Measurements from ENCODE around the gene PRM3. TPM values are rescaled to one million over a fixed set of nuclear protein-coding genes. Genes with fewer than 3 reads are reported as not detected.

PRM3 gene
- total RNA-seq, 2 experiments from 2014 or later = not detected

DNA sequence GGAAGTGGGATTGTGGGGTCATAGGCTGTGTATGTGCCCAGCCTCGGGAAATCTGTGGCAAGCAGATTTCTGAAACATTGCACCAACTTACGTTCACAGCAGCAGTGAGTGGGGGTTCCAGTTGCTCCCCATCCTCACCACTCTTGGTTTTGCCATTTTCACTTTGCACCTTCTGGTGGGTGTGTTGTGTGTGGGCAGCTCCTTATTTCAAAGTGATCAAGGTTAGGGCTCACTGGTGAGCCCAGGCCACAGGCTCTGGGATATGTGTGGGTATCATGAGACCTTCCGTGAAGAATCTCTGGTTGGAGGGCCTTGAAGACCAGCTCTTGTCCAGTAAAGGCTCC, 37.2 kb upstream of the PRM3 start:
- no peak for ATAC-seq
- H3K27me3 Mint-ChIP-seq = no peaks in the 10 kb centered on the region
- no peak for DNase-seq
- CTCF ChIA-PET = interaction anchor here (1.3 to 3.1 kb wide), 5 partner anchors 13 to 347 kb away, joined by 3 to 18 read pairs (median 5); partner anchors contain the start of gene SOCS1
- no peaks in the 10 kb centered on the region for H3K9me3 Mint-ChIP-seq (ENCODE audit: low read depth)
- peak overlapping the region; percentile 94 for H3K27ac Mint-ChIP-seq
- H3K4me1 Mint-ChIP-seq = peaks cover 62% of the 10 kb centered on the region
- H3K36me3 Mint-ChIP-seq = no peaks in the 10 kb centered on the region
- H3K4me3 Mint-ChIP-seq = peak overlapping the region; percentile 54

DNA sequence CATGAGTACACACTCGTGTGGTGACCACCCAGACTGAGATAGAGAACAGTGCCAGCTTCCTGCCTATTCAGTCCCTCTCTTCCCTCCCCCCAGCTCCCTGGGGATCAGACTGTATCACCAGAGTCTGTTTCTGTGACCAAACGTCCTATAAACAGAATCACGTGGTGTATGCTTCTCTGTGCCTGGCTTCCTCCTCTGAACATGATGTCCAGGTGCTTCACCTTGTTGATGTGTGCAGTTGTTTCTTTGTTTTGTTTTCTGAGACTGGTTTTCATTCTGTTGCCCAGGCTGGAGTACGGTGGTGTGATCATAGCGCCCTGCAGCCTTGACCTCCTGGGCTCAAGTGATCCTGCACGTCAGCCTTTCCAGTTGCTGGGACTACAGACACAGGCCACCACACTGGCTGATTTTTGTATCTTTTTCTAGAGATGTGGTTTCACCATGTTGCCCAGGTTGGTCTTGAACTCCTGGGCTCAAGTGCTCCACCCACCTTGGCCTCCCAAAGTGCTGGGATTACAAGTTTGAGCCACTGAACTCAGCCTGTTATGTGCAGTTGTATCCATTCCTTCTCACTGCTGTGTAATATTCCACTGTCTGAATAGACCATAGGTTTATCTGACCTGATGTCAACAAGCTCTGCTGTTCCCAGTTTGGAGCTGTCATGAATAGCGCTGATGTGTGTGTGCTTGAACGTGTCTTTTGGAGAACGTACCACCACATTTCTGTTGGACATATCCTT, 36.6 kb upstream of the PRM3 start:
- ATAC-seq (no peak), DNase-seq (no peak)
- Mint-ChIP-seq H3K27ac (peak overlapping the region; percentile 94), H3K4me1 (peaks cover 62% of the 10 kb centered on the region), H3K9me3 (ENCODE audit: low read depth) (no peaks in the 10 kb centered on the region), H3K4me3 (no peak overlapping the region), H3K36me3 (no peaks in the 10 kb centered on the region), H3K27me3 (no peaks in the 10 kb centered on the region)
- CTCF ChIA-PET = interaction anchor here (0.8 to 3.1 kb wide), 7 partner anchors 13 to 55 kb away, joined by 3 to 18 read pairs (median 3); partner anchors contain the start of gene SOCS1

DNA sequence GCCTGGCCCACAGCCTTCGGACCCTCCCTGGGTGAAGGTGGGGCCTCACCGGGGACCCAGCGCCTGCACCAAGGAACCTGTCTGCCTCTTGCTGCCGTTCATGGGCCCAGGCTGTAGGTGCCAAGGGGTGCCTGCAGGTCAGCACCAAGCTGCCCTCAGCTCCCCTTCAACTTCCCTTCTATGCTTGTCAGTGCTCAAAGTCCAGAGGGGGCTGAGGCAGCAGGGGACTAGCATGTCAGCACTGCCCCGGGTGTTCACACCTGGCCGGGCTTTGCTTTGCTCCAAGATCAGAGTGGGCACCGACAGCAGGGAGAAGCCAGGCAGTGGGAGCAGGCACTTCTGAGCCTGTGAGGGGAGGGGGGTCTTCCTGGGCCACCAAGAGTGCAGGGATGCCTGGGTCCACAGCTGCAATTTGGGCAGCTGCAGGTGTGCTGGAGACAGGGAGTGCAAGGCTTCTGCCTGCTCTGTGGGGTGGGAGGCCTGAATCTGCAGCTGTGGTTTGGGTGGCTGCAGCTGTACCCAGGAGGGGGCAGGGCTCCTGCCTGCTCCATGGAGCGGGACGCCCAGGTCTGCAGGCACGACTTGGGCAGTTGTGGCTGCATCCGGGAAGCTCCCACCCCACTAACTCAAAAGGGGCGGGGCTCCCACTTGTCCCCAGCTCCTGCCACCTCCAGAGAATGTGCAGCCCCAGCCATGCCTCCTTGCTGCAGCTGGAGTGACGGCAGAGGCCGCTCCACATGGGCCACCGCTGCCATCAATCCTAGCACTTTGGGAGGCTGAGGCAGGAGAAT, 35.3 kb upstream of the PRM3 start:
- H3K4me3 Mint-ChIP-seq = no peak overlapping the region
- peaks cover 4% of the 10 kb centered on the region for H3K27me3 Mint-ChIP-seq
- peaks cover 53% of the 10 kb centered on the region for H3K4me1 Mint-ChIP-seq
- no peaks in the 10 kb centered on the region for H3K9me3 Mint-ChIP-seq (ENCODE audit: low read depth)
- CTCF ChIA-PET = interaction anchor here (0.9 to 1.6 kb wide), 4 partner anchors 19 to 345 kb away, joined by 3 to 5 read pairs (median 4); no protein-coding TSS in a partner anchor
- H3K36me3 Mint-ChIP-seq = no peaks in the 10 kb centered on the region
- DNase-seq = no peak
- no peak for ATAC-seq
- H3K27ac Mint-ChIP-seq = no peak overlapping the region

DNA sequence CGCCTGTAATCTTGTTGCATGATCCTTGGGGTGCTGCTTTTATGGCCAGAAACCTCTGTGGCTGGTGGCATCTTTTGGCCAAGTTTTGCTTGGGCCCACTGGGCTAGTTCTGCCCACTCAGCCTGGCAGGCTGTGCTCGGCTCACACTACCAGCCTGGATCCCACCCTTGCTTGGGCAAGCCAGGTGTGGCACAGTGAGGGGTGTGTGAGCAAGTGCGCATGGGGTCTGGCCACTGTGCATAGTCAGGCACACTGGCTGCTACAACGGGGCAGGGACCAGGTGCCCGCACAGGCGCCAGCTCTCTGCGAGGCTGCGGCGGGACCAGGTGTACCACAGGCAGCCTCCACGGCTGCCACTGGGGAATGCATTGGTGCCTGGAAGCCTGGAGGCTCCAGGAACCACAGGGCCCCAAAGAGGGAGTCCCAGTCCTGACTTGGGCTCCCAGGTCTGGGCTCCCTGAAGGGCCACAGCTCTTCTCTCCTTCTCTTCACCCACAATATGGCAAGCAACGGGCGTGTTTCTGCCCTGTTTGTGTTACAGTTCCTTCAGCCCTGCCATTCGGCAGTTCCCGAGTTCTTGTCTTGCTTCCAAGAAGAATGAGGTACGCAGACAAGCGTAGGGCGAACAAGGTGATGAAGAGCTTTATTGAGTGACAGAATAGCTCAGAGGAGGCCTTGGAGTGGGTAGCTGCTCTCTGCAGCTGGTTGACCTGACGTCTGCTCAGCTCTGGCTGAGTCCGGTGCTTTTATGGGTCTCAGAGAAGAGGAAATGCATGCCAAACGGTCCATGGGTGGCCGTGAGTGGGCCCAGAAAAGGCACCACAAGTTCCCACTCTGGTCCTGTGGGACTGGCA, 34.4 kb upstream of the PRM3 start:
- H3K9me3 Mint-ChIP-seq (ENCODE audit: low read depth) = no peaks in the 10 kb centered on the region
- no peak overlapping the region for H3K4me3 Mint-ChIP-seq
- no peaks in the 10 kb centered on the region for H3K36me3 Mint-ChIP-seq
- H3K27me3 Mint-ChIP-seq = peaks cover 9% of the 10 kb centered on the region
- H3K4me1 Mint-ChIP-seq = peaks cover 45% of the 10 kb centered on the region
- no peak for DNase-seq
- CTCF ChIA-PET = interaction anchor here (1.2 to 1.4 kb wide), 2 partner anchors 35 to 344 kb away, joined by 4 to 5 read pairs; no protein-coding TSS in a partner anchor
- no peak for ATAC-seq
- H3K27ac Mint-ChIP-seq = no peak overlapping the region

DNA sequence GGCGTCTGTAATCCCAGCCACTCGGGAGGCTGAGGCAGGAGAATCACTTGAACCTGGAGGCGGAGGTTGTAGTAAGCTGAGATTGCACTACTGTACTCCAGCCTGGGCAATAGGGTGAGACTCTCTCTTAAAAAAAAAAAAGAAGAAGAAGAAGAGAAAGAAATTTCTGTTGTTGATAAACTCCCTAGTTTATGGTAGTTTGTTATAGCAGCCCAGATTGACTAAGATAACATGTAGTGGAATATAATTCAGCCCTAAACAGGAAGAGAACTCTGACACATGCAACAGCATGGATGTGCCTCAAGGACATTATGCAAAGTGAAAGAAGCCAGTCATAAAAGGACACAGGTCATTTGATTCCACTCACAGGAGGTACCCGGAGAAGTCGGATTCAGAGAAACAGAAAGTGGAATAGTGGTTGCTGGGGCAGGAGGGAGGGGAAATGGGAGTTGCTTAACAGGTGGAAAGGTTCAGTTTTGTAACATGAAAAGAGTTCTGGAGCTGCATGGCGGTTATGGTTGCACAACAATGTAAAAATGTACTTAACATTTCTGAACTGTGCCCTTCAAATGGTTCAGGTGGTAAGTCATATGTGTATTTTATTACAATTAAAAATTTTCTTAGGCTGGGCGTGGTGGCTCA, 33.7 kb upstream of the PRM3 start:
- CTCF ChIA-PET = no interaction called here
- Mint-ChIP-seq H3K27me3 (peaks cover 13% of the 10 kb centered on the region), H3K4me3 (no peak overlapping the region), H3K36me3 (no peaks in the 10 kb centered on the region), H3K9me3 (ENCODE audit: low read depth) (no peaks in the 10 kb centered on the region), H3K27ac (no peak overlapping the region), H3K4me1 (peaks cover 37% of the 10 kb centered on the region)
- DNase-seq = no peak
- no peak for ATAC-seq

DNA sequence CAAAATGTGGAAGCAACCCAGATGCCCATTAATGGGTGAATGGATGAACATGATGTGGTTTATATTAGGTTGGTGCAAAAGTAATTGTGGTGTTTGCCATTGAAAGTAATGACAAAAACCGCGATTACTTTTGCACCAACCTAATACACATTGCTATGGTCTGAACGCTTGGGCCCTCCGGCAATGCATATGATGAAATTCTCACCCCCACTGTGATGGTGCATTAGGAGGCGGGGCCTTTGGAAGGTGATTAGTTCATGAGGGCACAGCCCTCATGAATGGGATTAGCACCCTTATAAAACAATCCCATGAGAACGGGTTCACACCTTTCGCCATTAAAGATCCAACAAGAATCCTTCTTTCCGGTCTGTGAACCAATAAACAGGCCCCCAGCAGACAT, 33.0 kb upstream of the PRM3 start:
- CTCF ChIA-PET = no interaction called here
- no peak overlapping the region for H3K27ac Mint-ChIP-seq
- no peaks in the 10 kb centered on the region for H3K36me3 Mint-ChIP-seq
- ATAC-seq (no peak), DNase-seq (no peak)
- peaks cover 17% of the 10 kb centered on the region for H3K27me3 Mint-ChIP-seq
- H3K4me3 Mint-ChIP-seq = no peak overlapping the region
- peaks cover 31% of the 10 kb centered on the region for H3K4me1 Mint-ChIP-seq
- no peaks in the 10 kb centered on the region for H3K9me3 Mint-ChIP-seq (ENCODE audit: low read depth)

DNA sequence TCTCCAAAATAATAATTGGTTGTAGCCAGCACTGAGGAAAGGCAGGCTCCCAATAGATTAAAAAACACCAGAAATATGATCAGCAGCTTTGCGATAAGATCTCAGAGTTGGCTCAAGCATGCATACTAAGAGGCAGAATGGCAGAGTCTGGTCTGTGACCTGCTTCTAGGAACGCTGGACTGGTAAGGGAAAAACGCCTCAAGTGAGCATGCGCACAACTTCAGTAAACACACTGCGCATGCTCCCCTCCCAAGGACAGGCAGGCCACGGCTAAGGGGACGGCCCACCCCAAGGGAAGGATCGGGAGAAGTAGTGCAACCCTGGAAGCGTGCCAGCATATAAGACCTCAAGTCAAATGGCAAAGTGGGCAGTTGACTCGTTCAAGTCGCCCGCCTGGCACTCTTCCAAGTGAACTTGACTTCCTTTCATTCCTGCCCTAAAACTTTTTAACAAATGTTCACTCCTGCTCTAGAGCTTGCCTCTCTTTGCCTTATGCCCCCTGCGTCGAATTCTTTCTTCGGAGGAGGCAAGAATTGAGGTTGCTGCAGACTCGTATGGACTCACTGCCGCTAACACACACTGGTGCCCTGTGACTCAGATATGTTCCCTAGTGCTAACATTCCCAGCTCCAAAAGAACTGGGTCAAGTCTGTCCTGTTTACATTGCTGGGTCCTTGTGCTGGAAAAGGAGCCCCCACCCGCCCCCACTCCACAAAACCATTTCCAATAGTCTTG, 30.1 kb upstream of the PRM3 start:
- peaks cover 1% of the 10 kb centered on the region for H3K36me3 Mint-ChIP-seq
- peaks cover 14% of the 10 kb centered on the region for H3K4me1 Mint-ChIP-seq
- H3K9me3 Mint-ChIP-seq (ENCODE audit: low read depth) = no peaks in the 10 kb centered on the region
- no peak overlapping the region for H3K4me3 Mint-ChIP-seq
- peaks cover 29% of the 10 kb centered on the region for H3K27me3 Mint-ChIP-seq
- CTCF ChIA-PET = interaction anchor here (0.9 kb wide), 1 partner anchor 318 kb away, joined by 3 read pairs; no protein-coding TSS in a partner anchor
- ATAC-seq (no peak), DNase-seq (no peak)
- H3K27ac Mint-ChIP-seq = no peak overlapping the region

DNA sequence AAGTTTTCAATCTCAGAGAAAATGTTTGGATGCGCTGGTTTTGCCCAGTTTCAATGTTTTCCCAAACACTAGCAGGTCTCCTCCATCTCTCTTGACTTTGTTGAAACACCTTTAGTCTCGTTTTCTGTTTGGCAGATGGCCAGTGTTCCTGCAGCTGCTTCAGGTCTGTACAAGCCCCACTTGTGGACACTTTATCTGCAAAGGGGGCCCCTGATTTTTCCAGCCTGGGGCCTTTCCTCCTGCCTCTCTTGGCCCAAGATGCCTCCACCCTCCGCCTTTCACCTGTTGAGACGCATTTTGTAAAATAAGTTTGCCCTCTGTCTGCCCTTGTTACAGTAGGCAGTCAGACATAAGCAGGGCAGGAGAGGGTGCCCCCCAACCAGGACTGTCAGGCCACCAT, 29.5 kb upstream of the PRM3 start:
- Mint-ChIP-seq H3K27ac (no peak overlapping the region), H3K4me1 (peaks cover 10% of the 10 kb centered on the region), H3K4me3 (no peak overlapping the region), H3K27me3 (peaks cover 30% of the 10 kb centered on the region), H3K36me3 (peaks cover 1% of the 10 kb centered on the region), H3K9me3 (ENCODE audit: low read depth) (no peaks in the 10 kb centered on the region)
- no peak for ATAC-seq
- no peak for DNase-seq
- CTCF ChIA-PET = interaction anchor here (1.3 kb wide), 1 partner anchor 23 kb away, joined by 4 read pairs; no protein-coding TSS in a partner anchor

DNA sequence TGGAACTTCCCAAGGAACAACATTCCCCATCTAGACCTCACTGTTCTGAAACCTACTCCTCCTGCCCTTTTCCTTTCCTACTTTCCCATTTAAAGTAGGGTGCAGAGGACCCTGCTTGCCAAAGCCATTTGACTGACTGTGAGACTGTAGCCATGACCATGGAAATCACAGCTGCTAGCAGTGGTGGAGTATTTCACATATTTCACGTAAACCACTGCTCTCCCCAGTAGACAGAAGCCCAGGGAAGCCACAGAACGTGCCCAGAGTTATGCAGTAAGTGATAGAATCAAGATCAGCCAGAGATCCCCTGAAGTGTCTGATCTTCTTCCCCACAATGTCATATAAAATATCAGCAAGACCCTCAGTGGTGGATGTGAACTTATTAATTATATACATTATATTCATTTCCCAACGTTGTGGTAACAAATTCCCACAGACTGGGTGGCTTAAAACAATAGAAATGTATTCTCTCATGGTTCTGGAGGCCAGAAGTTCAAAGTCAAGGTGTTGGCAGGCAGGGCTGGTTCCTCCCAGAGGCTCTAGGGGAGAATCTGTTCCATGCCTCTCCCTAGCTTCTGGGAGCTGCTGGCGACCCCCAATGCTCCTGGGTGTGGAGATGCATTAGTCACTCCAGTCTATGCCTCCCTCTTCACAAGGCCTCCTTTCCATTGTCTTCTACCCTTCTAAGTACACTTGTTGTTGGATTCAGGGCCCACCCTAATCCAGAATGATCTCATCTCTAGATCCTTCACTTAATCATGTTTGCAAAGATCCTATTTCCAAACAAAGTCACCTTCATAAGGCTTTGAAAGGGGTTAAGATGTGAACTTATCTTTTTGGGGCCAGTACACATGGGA, 28.4 kb upstream of the PRM3 start:
- H3K36me3 Mint-ChIP-seq = peaks cover 1% of the 10 kb centered on the region
- peaks cover 32% of the 10 kb centered on the region for H3K27me3 Mint-ChIP-seq
- H3K4me1 Mint-ChIP-seq = peaks cover 17% of the 10 kb centered on the region
- CTCF ChIA-PET = interaction anchor here (1.3 kb wide), 1 partner anchor 24 kb away, joined by 4 read pairs; no protein-coding TSS in a partner anchor
- no peak for ATAC-seq
- no peak for DNase-seq
- no peak overlapping the region for H3K27ac Mint-ChIP-seq
- no peak overlapping the region for H3K4me3 Mint-ChIP-seq
- no peaks in the 10 kb centered on the region for H3K9me3 Mint-ChIP-seq (ENCODE audit: low read depth)

DNA sequence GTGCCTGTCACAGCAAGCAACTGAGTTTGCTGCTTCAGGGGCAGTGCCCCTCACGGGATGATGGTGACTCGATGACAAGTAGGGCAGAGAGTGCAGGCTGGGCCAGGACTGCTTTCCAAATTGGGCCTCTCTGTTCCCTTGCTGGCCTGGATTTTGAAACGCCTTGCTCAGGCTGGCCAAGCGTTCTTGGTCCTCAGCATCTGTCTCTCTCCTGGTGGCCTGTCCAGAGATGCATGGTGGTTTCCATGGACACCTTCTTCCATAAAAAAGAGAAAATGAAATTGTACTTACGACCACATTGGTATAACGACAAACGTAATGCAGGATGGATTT, 27.1 kb upstream of the PRM3 start:
- DNase-seq (no peak), ATAC-seq (no peak)
- Mint-ChIP-seq H3K36me3 (peaks cover 1% of the 10 kb centered on the region), H3K9me3 (ENCODE audit: low read depth) (no peaks in the 10 kb centered on the region), H3K27ac (no peak overlapping the region), H3K4me1 (peaks cover 23% of the 10 kb centered on the region), H3K4me3 (no peak overlapping the region), H3K27me3 (peaks cover 35% of the 10 kb centered on the region)
- CTCF ChIA-PET = no interaction called here

DNA sequence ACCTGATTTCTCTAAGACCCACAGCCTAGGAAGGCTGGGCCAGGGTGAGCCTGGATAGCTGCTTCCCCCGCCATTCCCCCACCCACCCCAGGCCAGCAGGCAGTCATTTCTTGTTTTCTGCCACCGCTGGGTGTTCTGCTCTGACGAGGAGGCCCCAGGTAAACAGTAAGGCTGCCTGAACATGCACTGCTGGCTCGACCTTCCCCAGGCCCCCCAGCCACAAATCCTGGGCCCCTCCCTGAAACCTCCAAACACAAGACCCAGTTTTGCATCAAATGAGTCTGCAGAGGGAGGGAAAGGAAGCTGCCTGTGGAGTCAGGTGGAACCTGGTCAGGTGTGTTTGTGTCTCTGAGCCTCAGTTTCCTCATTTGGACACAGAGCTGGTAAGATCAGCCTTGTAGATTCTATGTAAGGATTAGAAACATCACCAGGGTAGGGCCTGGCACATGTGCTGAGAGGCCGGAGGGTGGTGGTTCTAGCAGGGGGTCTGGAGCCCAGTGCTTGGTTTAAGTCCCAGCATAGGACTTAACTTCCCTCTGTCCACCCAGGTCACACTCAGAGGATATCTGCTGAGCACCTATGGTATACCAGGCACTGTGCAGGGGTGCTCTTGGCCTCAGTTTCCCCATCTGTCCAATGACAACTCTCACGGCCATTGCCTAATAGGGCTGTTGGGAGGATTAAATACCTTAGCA, 26.6 kb upstream of the PRM3 start:
- H3K4me3 Mint-ChIP-seq = no peak overlapping the region
- peaks cover 23% of the 10 kb centered on the region for H3K4me1 Mint-ChIP-seq
- no peak overlapping the region for H3K27ac Mint-ChIP-seq
- H3K36me3 Mint-ChIP-seq = peaks cover 1% of the 10 kb centered on the region
- ATAC-seq (no peak), DNase-seq (no peak)
- CTCF ChIA-PET = interaction anchor here (1.0 to 3.0 kb wide), 2 partner anchors 12 to 44 kb away, joined by 3 to 21 read pairs; partner anchors contain the start of gene SOCS1
- H3K27me3 Mint-ChIP-seq = peaks cover 39% of the 10 kb centered on the region
- H3K9me3 Mint-ChIP-seq (ENCODE audit: low read depth) = no peaks in the 10 kb centered on the region
